Iris pigment epithelial cell (primary cell): ENCODE measurements around the gene CCNK.
A peak's percentile ranks its signal among the peaks of the same experiment; 100 is the strongest.

Experiments
- DNase-seq: peaks from one replicate; pipeline ENCODE4 v3.0.0-alpha.2; 2011; ENCODE audit warnings: low read depth

Gene CCNK

DNA sequence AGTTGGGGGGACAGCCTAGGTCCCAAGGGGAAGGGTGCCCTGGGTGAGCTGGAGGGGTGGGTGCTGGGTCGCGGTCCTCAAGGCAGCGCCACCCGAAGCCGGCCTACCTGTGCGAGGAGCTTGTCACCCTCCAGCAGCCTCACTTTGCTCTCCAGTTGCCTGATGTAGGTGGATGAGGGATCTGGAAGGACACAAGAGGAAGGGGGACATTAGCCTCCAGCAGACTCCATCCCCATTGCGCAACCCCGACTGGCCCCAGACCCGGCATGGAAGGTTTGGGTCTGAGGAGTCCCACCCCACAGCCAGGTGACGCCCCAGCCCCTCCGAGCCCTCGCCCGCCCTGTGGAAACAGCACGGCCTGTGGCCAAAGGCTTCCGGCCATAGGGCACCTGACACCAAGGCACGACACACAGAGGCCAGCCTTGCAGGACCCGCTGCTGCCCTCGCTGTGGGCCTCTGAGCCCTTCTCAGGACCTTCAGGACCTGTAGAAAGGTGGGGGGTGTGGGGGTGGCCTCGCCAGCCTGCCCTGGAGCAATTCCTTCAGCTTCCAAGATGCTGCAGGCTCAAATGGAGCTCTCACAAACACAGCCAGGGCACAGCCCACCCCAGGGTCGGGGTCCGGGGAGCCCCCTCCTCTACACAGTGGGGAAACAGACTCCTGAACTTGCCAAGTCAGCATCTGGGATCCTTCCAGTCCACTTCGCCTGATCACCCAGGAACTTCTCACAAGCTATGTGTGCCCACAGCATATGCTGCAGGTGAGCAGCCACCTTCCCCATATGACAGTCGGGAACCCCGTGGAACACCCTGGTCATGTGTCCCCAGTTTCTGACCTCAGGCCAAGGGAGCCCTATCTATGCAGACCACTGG, 54.9 kb downstream of the CCNK start:
- DNase-seq, result no peak

DNA sequence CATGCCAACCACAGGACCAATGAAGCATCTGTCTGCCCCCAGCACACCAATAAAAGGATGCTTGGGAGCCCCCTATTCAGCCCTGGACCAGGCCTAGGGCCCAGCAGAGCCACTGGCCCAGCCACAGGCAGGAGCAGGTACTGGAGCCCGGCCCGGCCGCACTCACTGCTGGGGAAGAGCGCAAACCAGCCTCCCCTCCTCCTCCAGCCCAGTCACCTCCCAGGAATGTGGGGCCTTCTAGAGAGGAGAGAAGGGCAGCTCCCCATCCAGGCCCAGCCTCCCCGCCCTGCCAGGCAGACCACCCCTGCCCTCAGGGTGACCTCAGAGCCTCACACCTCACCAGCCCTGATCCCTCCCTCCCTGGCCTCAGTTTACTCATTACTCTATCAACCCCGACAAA, 56.2 kb downstream of the CCNK start:
- DNase-seq, result peak; percentile 87

DNA sequence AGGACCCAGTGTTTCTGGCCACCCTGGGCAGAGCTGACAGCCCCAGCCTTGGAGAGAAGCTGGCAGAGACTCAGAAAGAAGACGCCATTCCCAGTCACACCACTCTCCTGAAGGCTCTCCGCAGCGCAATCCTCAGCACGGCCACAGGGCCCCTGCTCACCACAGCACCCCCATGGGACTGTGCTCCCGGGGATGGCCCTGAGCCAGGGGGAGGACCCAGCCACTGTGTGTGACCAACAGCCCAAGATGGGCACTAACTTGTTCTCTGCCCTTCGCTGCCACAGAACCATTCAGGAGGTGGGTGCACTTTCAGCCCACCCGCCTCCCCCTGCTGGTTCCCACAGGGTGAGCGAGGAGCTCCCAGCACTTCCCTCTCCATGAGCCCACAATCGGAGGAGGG, 57.1 kb downstream of the CCNK start:
- no peak for DNase-seq

- no peak for DNase-seq
Measured at GRCh38 chr14:99538733-99539132, 57.5 kb downstream of the CCNK start.

GRCh38 chr14:99539491-99539890, 58.3 kb downstream of the CCNK start:
- DNase-seq, result no peak

GRCh38 chr14:99540196-99541032, 59.2 kb downstream of the CCNK start:
- no peak for DNase-seq

GRCh38 chr14:99541211-99541610, 60.0 kb downstream of the CCNK start:
- no peak for DNase-seq

DNA sequence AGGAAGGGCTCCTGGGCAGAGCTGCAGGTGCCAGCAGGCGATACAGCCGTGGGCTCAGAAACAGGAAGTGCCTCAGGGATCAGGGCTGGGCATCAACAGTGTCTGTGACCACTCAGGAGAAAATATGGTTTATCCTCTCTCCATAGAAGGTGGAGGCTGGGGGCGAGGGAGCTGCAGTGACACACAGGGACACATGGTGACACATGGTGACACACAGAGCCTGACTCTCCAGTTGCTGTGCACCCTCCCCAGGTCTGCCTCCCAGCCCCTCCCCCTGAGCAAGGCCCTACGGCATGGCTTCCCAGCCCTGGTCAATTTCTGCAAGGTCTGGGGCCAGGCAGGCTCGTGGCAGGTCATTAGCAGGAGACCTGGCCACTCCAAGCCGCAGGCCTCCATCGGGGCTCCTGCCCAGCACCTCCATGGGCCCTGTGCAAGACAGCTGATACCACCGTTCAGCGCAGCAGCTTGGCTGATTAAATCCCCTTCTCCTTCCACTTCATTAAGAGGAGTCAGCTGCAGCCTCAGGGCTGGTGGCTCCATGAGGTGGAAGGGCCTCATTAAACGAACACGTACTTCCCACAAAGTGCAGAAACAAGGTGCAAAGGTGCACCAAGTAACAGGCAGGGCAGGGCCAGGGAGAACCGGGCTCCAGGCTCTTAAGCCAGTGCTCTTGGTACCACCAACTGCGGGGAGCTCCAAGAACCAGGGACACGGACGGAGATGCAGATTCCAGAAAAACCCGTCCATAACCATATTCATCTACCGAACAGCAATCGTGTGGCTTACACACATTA, 60.7 kb downstream of the CCNK start:
- DNase-seq, result no peak

DNA sequence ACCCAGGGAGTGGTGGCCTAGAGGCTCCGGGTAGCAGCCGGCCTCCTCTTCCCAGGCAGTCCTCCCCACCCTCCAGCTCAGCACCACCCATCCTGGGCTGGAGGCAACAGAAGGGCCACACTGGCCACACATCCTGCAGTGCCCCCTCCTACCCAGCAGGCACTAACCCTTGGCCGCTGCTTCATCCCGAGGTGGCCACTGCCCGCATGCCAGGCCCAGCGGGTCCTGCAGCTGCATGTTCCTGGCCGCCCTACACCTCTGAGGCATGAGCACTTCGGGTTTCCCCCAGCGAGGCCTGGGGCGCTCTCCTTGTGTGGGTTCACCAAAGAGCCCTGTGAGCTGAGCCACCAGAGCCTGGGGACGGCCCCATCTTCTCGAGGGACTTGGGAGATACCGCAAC, 61.4 kb downstream of the CCNK start:
- DNase-seq, result no peak

- DNase-seq, result no peak
Measured at GRCh38 chr14:99543370-99543769, 62.2 kb downstream of the CCNK start.

- no peak for DNase-seq
Measured at GRCh38 chr14:99543985-99544384, 62.8 kb downstream of the CCNK start.

DNA sequence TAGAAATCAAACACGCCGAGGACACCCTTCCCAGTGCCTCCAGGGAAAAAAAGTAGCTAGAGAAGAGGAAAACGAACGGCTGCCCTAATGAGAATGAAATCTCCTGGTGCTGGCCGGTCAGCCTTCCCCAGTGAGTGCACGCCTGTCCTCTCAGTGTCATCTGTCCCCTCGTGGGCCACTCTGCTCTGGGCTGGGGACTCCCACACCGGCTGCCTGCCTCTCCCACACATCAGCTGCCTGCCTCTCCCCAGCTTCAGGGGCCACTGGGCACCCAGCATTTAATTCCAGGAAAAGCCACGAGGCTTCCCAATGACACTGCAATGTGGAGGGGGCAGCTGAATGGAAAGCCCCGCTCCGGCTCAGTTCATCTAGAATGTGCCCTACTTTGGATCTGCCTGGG, 63.8 kb downstream of the CCNK start:
- DNase-seq, result no peak

DNA sequence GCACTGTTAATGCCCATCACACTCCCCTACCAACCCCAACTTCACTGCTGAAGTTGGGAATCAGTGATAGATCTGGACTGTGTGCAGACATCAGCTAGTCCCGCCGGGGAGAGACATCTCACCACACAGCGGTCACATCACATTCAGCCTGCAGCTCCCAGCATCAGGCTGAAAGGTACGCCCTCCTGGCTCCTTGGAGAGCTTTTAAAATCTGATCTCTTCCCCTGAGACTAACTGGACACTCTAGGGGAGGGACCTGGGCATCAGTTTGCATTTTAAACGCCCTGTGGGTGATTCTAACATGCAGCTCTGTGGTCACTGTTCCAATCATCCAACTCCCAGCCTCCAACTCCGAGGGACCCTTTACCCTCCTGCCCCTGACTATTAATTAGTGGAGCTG, 64.4 kb downstream of the CCNK start:
- no peak for DNase-seq

DNA sequence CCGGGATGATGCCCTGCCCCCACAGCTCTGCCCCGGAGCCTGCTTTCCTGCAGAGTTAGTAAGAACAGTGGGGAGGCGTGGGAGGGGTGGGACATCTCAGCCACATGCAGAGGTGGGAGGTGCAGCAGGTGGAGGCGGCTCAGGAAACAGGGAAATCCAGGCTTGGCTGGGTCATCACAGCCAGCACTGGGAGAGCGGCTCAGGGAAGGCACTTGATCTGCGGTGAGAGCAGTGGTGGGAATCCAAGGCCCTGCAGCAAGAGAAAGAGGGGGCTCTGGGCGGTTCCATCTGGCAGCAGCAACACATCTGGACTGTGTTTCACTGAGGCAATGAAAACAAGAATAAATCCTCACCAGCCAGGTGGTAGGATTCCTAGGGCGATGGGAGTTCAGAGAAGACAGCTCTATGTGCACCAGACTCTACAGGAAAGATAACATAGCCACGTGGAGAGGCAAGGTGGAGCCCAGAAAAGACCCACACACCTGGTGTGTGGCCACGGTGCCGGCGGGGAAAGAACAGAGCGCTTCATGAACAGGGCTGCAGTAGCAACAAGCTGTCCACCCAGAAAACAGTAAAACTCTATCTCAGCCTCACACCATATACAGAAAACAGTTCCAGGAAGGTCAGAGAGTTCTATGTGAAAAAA, 65.1 kb downstream of the CCNK start:
- no peak for DNase-seq

DNA sequence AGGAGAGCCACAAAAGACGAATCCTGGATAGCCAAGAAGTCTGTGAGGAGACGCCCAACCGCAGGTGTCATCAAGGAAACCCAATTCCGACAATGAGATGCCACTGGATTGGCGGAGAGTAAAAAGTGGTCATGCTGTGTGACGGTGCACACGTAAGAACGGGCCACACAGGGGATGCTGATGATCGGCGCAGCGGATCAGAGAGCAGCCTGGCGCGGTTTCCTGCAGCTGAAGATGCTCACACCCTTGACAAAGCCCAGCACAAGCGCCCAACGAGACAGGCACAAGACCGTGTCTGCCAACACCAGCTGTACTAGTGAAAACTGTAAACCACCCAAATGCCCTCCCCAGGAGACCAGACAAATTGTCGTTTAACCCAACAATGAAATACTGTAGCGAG, 67.0 kb downstream of the CCNK start:
- DNase-seq, result no peak

- DNase-seq, result no peak
Measured at GRCh38 chr14:99548871-99549515, 67.8 kb downstream of the CCNK start.

GRCh38 chr14:99549684-99550083, 68.5 kb downstream of the CCNK start:
- no peak for DNase-seq

GRCh38 chr14:99550387-99550992, 69.3 kb downstream of the CCNK start:
- no peak for DNase-seq

- DNase-seq, result no peak
Measured at GRCh38 chr14:99551034-99551922, 70.1 kb downstream of the CCNK start.

DNA sequence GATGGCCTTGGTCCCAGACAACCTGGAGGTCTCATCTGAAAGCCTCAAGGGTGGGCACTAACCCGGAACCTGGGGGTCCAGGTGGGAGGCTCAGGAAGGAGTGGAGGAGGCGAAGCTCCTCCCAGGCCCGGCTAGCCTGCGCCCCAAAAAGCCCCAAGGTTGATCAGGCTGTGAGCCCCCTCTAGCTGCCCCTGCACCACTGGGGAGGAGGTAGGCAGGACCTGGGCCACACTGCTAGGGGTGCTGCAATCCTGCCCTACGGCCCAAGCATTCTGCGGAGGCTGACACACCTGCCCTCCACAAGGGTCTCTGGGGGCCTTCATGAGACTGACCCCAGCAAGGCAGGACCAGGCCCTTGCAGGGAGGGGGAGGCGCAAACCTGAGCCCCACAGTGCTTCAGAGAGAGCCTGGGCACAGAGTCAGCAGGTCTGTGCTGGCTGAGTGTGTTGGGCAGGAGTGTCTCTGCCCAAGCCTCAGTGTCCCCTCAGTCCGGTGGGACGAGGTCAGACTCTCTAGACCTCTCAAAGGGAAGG, 70.9 kb downstream of the CCNK start:
- DNase-seq, result no peak
